B cell (primary cell): ENCODE measurements around the gene SH2D4B. TPM values are rescaled to one million over a fixed set of nuclear protein-coding genes. Genes with fewer than 3 reads are reported as not detected.

Experiments used
- ATAC-seq: fragments of 200-7000 bp; cut with Tn5 transposase; one replicate; pipeline ENCODE4 v1.10.0; 2021; ENCODE audit warnings: low read depth, mild to moderate bottlenecking, moderate number of reproducible peaks, moderate library complexity
- CTCF ChIA-PET: fragments of 350-600 bp; sonication (Branson Sonifier 250); formaldehyde crosslinking; loops from one replicate; lab custom pipeline; 2021; ENCODE audit warnings: antibody characterized with exemption, inconsistent platforms; lab: Charles Lee
- POLR2A ChIA-PET: fragments of 350-600 bp; sonication (Branson Sonifier 250); formaldehyde crosslinking; loops from one replicate; lab custom pipeline; 2021; ENCODE audit warnings: antibody characterized with exemption; lab: Charles Lee
- DNase-seq: peaks from one replicate; pipeline ENCODE4 v3.0.0; 2013
- H2AFZ ChIP-seq: 2 replicates; pipeline ENCODE4 v1.6.1; 2012; ENCODE audit warnings: mild to moderate bottlenecking, low read depth, low read length; ENCODE audit not compliant: insufficient read depth, poor library complexity, severe bottlenecking
- H3K27ac ChIP-seq, 2 donors: 1 replicate in 1 of 2; 2 replicates in 1 of 2; pipeline ENCODE4 v1.5.1; 2012 to 2013; ENCODE audit warnings: low read length in 2 of 2, mild to moderate bottlenecking in 2 of 2, moderate library complexity in 1 of 2
- H3K27me3 ChIP-seq, 4 experiments: fragments of 200-600 bp in 1 of 4; sonication (generic) in 1 of 4; replicated peaks in 1 of 4; 1 replicate in 2 of 4; 2 replicates in 2 of 4; pipeline versions ENCODE4 v1.6.1 to v1.7.0; 2013 to 2016; ENCODE audit warnings: low read length in 3 of 4, mild to moderate bottlenecking in 2 of 4, mixed read lengths in 1 of 4, moderate library complexity in 1 of 4; ENCODE audit not compliant: insufficient read depth in 4 of 4, control insufficient read depth in 3 of 4; ENCODE audit errors: control extremely low read depth in 1 of 4
- H3K36me3 ChIP-seq, 2 experiments: replicated peaks in 1 of 2; 1 replicate in 1 of 2; 2 replicates in 1 of 2; pipeline versions ENCODE4 v1.6.1 to v1.7.1; 2013; ENCODE audit warnings: low read length in 1 of 2; ENCODE audit not compliant: insufficient read depth in 2 of 2, control insufficient read depth in 1 of 2; ENCODE audit errors: control extremely low read depth in 1 of 2, extremely low read depth in 1 of 2
- H3K4me1 ChIP-seq, 2 donors: fragments of 200-600 bp in 1 of 2; sonication (generic) in 1 of 2; 1 replicate in 1 of 2; 2 replicates in 1 of 2; pipeline versions ENCODE4 v1.5.1 to v1.6.1; 2013 to 2017; ENCODE audit warnings: low read length in 2 of 2; ENCODE audit not compliant: control insufficient read depth in 2 of 2, insufficient read depth in 2 of 2
- H3K4me2 ChIP-seq: replicated peaks from 2 replicates; pipeline ENCODE3; 2012; ENCODE audit warnings: mild to moderate bottlenecking, low read depth, low read length; ENCODE audit not compliant: poor library complexity, severe bottlenecking
- H3K4me3 ChIP-seq, 5 experiments: fragments of 200-600 bp in 1 of 5; sonication (generic) in 1 of 5; 1 replicate in 3 of 5; 2 replicates in 2 of 5; pipeline versions ENCODE4 v1.5.1 to v1.7.0; 2011 to 2016; ENCODE audit warnings: low read length in 4 of 5, mild to moderate bottlenecking in 4 of 5, low read depth in 2 of 5, control low read depth in 1 of 5, moderate library complexity in 1 of 5; ENCODE audit not compliant: insufficient read depth in 1 of 5; ENCODE audit errors: control extremely low read depth in 1 of 5, extremely low read depth in 1 of 5
- H3K79me2 ChIP-seq: fragments of 200-600 bp; sonication (generic); one replicate; pipeline ENCODE4 v1.6.0; 2016; ENCODE audit warnings: low read length; ENCODE audit not compliant: control insufficient read depth, insufficient read depth
- H3K9ac ChIP-seq: fragments of 200-600 bp; sonication (generic); 2 replicates; pipeline ENCODE4 v1.6.1; 2017; ENCODE audit warnings: mild to moderate bottlenecking, low read length, moderate library complexity
- H3K9me3 ChIP-seq, 3 donors: one replicate each; pipeline versions ENCODE4 v1.6.1 to v1.7.1; 2013; ENCODE audit warnings: low read length in 2 of 3; ENCODE audit not compliant: control insufficient read depth in 2 of 3, insufficient read depth in 1 of 3; ENCODE audit errors: control extremely low read depth in 1 of 3
- H4K20me1 ChIP-seq: 2 replicates; pipeline ENCODE4 v1.6.0; 2012; ENCODE audit warnings: mild to moderate bottlenecking, low read length; ENCODE audit not compliant: insufficient read depth, control insufficient read depth, poor library complexity, severe bottlenecking
- H3K27ac Mint-ChIP-seq: one replicate; pipeline ENCODE4 v1.8.0; 2021; ENCODE audit warnings: mixed read lengths
- H3K27me3 Mint-ChIP-seq: one replicate; pipeline ENCODE4 v1.8.0; 2021; ENCODE audit warnings: mixed read lengths
- H3K4me1 Mint-ChIP-seq: one replicate; pipeline ENCODE4 v1.8.0; 2021; ENCODE audit warnings: mixed read lengths
- H3K4me3 Mint-ChIP-seq: one replicate; pipeline ENCODE4 v1.8.0; 2021; ENCODE audit warnings: mixed read lengths
- H3K9me3 Mint-ChIP-seq: one replicate; pipeline ENCODE4 v1.8.0; 2022; ENCODE audit warnings: mixed read lengths; ENCODE audit not compliant: insufficient read depth
- CTCF ChIP-seq: fragments of 200-600 bp; IDR thresholded peaks from one replicate; pipeline ENCODE4 v1.8.0; 2022; ENCODE audit warnings: antibody characterized with exemption, mild to moderate bottlenecking
- EZH2 ChIP-seq: IDR thresholded peaks from 2 replicates; pipeline ENCODE4 v1.6.1; 2012; ENCODE audit warnings: borderline replicate concordance, low read depth, mild to moderate bottlenecking, moderate library complexity, low read length; ENCODE audit not compliant: insufficient read depth, poor library complexity, severe bottlenecking
- WGBS: methylation state at CpG from one replicate; pipeline ENCODE4 v1.1.5; 2013; ENCODE audit warnings: missing lambda C conversion rate; ENCODE audit not compliant: insufficient coverage; 5-methylcytosine and 5-hydroxymethylcytosine counted together
- intact Hi-C: fragments of 100-400 bp; cut with micrococcal nuclease; formaldehyde crosslinking; loops from one replicate; pipeline ENCODE4 v1.10.0; 2022
- polyA plus RNA-seq: library from polyadenylated mRNA; depleted of rRNA; stranded (reverse); fragments of >200 nt; gene quantifications from 2 replicates; pipeline ENCODE4 v1.2.3, GENCODE V29; 2012
- total RNA-seq, 2 donors: library from RNA; stranded (reverse); fragments of 120-200 nt in 1 of 2; gene quantifications; 1 replicate in 1 of 2; 2 replicates in 1 of 2; pipeline versions ENCODE4 v1.2.3 to v1.2.4, GENCODE V29; 2013 to 2022

SH2D4B gene
- total and polyA plus RNA-seq, 2 donors (not counting 1 experiment from before 2014, with no cell fraction given): 0.09 to 0.22 TPM

- Histone ChIP-seq H3K79me2 (no peaks in the 10 kb centered on the region), H3K4me3 (no peak overlapping the region), H3K36me3 (no peaks in the 10 kb centered on the region), H3K27me3 (no peaks in the 10 kb centered on the region), H3K9me3 (no peaks in the 10 kb centered on the region), H3K4me2 (no peak overlapping the region), H3K27ac (no peak overlapping the region), H4K20me1 (no peaks in the 10 kb centered on the region), H3K4me1 (no peaks in the 10 kb centered on the region), H3K9ac (no peak overlapping the region), H2AFZ (no peak overlapping the region)
- intact Hi-C loops: no loop called here
- Mint-ChIP-seq H3K9me3 (no peaks in the 10 kb centered on the region), H3K27ac (no peak overlapping the region), H3K4me3 (no peak overlapping the region), H3K4me1 (no peaks in the 10 kb centered on the region), H3K27me3 (peaks cover 8% of the 10 kb centered on the region)
- CTCF ChIA-PET: interaction anchor here (0.8 to 1.1 kb wide), 3 partner anchors 15 to 21 kb away, joined by 3 to 4 read pairs (median 4); no protein-coding TSS in a partner anchor
- no peak for ATAC-seq
- DNase-seq: no peak
- TF ChIP-seq CTCF (no peak), EZH2 (no peak)
- POLR2A ChIA-PET: no interaction called here
- WGBS: 91% methylated on average over 4 of the region's 4 CpGs
Observed at GRCh38 chr10:80685355-80685754, 147.7 kb downstream of the SH2D4B start.

GRCh38 chr10:80686734-80687475 lies 149.2 kb downstream of the SH2D4B start:
- H3K9me3 Mint-ChIP-seq: no peaks in the 10 kb centered on the region
- Histone ChIP-seq H3K27me3 (peaks cover 0 to 2% (median 0%) of the 10 kb centered on the region in 4 experiments), H3K4me3 (no peak overlapping the region), H3K27ac (no peak overlapping the region), H3K4me1 (no peaks in the 10 kb centered on the region), H3K4me2 (no peak overlapping the region), H3K36me3 (no peaks in the 10 kb centered on the region), H3K79me2 (no peaks in the 10 kb centered on the region), H3K9me3 (no peaks in the 10 kb centered on the region), H4K20me1 (no peaks in the 10 kb centered on the region), H2AFZ (no peak overlapping the region), H3K9ac (no peak overlapping the region)
- no peak overlapping the region for H3K4me3 Mint-ChIP-seq
- intact Hi-C loops: no loop called here
- ATAC-seq (no peak), DNase-seq (no peak)
- no peak overlapping the region for H3K27ac Mint-ChIP-seq
- peaks cover 16% of the 10 kb centered on the region for H3K27me3 Mint-ChIP-seq
- ChIA-PET POLR2A (no interaction called here), CTCF (interaction anchor here (1.1 to 2.5 kb wide), 3 partner anchors 13 to 24 kb away, joined by 3 to 10 read pairs (median 4); no protein-coding TSS in a partner anchor)
- TF ChIP-seq EZH2 (no peak), CTCF (no peak)
- 78% methylated on average over 3 of the region's 6 CpGs for WGBS
- no peaks in the 10 kb centered on the region for H3K4me1 Mint-ChIP-seq
